Measurements from ENCODE around the gene NOVA1.

The NOVA1 gene

GRCh38 chr14:26577711-26578110 lies 20.1 kb downstream of the NOVA1 start:
- H3K27ac ChIP-seq (ENCODE audit: low read length): no peak overlapping the region
- H3K4me1 ChIP-seq (ENCODE audit: insufficient read depth, low read length): no peaks in the 10 kb centered on the region
- H3K27me3 ChIP-seq (ENCODE audit: insufficient read depth, low read length): no peaks in the 10 kb centered on the region
- H3K9me3 ChIP-seq (ENCODE audit: insufficient read depth, low read depth, low read length): no peaks in the 10 kb centered on the region
- no peaks in the 10 kb centered on the region for H3K36me3 ChIP-seq (ENCODE audit: insufficient read depth, low read depth, low read length)
- H3K9ac ChIP-seq (ENCODE audit: low read depth, low read length): no peak overlapping the region
- H3K4me3 ChIP-seq (ENCODE audit: low read length): no peak overlapping the region

GRCh38 chr14:26554069-26554772 lies 43.6 kb downstream of the NOVA1 start:
- Histone ChIP-seq H3K4me1 (ENCODE audit: insufficient read depth, low read length) (peaks cover 8% of the 10 kb centered on the region; the same call in 1 of the 2 replicates), H3K9ac (ENCODE audit: low read depth, low read length) (no peak overlapping the region), H3K27me3 (ENCODE audit: insufficient read depth, low read length) (no peaks in the 10 kb centered on the region), H3K36me3 (ENCODE audit: insufficient read depth, low read depth, low read length) (no peaks in the 10 kb centered on the region), H3K9me3 (ENCODE audit: insufficient read depth, low read depth, low read length) (no peaks in the 10 kb centered on the region), H3K4me3 (ENCODE audit: low read length) (no peak overlapping the region), H3K27ac (ENCODE audit: low read length) (no peak overlapping the region)

GRCh38 chr14:26549571-26549970 lies 48.3 kb downstream of the NOVA1 start:
- H3K27ac ChIP-seq (ENCODE audit: low read length): no peak overlapping the region
- no peaks in the 10 kb centered on the region for H3K36me3 ChIP-seq (ENCODE audit: insufficient read depth, low read depth, low read length)
- no peaks in the 10 kb centered on the region for H3K9me3 ChIP-seq (ENCODE audit: insufficient read depth, low read depth, low read length)
- H3K9ac ChIP-seq (ENCODE audit: low read depth, low read length): no peak overlapping the region
- no peaks in the 10 kb centered on the region for H3K27me3 ChIP-seq (ENCODE audit: insufficient read depth, low read length)
- H3K4me3 ChIP-seq (ENCODE audit: low read length): no peak overlapping the region
- peaks cover 4% of the 10 kb centered on the region; the same call in 1 of the 2 replicates for H3K4me1 ChIP-seq (ENCODE audit: insufficient read depth, low read length)

- H3K4me3 ChIP-seq (ENCODE audit: low read length): no peak overlapping the region
- H3K4me1 ChIP-seq (ENCODE audit: insufficient read depth, low read length): no peaks in the 10 kb centered on the region; the same call in 1 of the 2 replicates
- no peak overlapping the region for H3K27ac ChIP-seq (ENCODE audit: low read length)
- H3K9ac ChIP-seq (ENCODE audit: low read depth, low read length): no peak overlapping the region
- H3K9me3 ChIP-seq (ENCODE audit: insufficient read depth, low read depth, low read length): no peaks in the 10 kb centered on the region
- no peaks in the 10 kb centered on the region for H3K27me3 ChIP-seq (ENCODE audit: insufficient read depth, low read length)
- H3K36me3 ChIP-seq (ENCODE audit: insufficient read depth, low read depth, low read length): no peaks in the 10 kb centered on the region
Measured at GRCh38 chr14:26548406-26548805, 49.4 kb downstream of the NOVA1 start.

- Histone ChIP-seq H3K9ac (ENCODE audit: low read depth, low read length) (no peak overlapping the region), H3K4me1 (ENCODE audit: insufficient read depth, low read length) (0 out of 2 replicates have a peak, but pooled peaks cover 4% of the 10 kb centered on the region), H3K27me3 (ENCODE audit: insufficient read depth, low read length) (no peaks in the 10 kb centered on the region), H3K9me3 (ENCODE audit: insufficient read depth, low read depth, low read length) (peaks cover 11% of the 10 kb centered on the region; the same call in 1 of the 2 replicates), H3K27ac (ENCODE audit: low read length) (no peak overlapping the region), H3K36me3 (ENCODE audit: insufficient read depth, low read depth, low read length) (no peaks in the 10 kb centered on the region; the same call in 1 of the 2 replicates), H3K4me3 (ENCODE audit: low read length) (no peak overlapping the region)
Measured at GRCh38 chr14:26538176-26538575, 59.7 kb downstream of the NOVA1 start.

GRCh38 chr14:26531894-26532293 lies 65.9 kb downstream of the NOVA1 start:
- Histone ChIP-seq H3K4me1 (ENCODE audit: insufficient read depth, low read length) (0 out of 2 replicates have a peak, but pooled peaks cover 4% of the 10 kb centered on the region), H3K36me3 (ENCODE audit: insufficient read depth, low read depth, low read length) (no peaks in the 10 kb centered on the region), H3K9ac (ENCODE audit: low read depth, low read length) (no peak overlapping the region), H3K27ac (ENCODE audit: low read length) (no peak overlapping the region), H3K9me3 (ENCODE audit: insufficient read depth, low read depth, low read length) (no peaks in the 10 kb centered on the region), H3K27me3 (ENCODE audit: insufficient read depth, low read length) (no peaks in the 10 kb centered on the region), H3K4me3 (ENCODE audit: low read length) (no peak overlapping the region)

- Histone ChIP-seq H3K27ac (ENCODE audit: low read length) (no peak overlapping the region), H3K27me3 (ENCODE audit: insufficient read depth, low read length) (no peaks in the 10 kb centered on the region), H3K9ac (ENCODE audit: low read depth, low read length) (no peak overlapping the region), H3K4me3 (ENCODE audit: low read length) (no peak overlapping the region), H3K9me3 (ENCODE audit: insufficient read depth, low read depth, low read length) (no peaks in the 10 kb centered on the region), H3K36me3 (ENCODE audit: insufficient read depth, low read depth, low read length) (no peaks in the 10 kb centered on the region), H3K4me1 (ENCODE audit: insufficient read depth, low read length) (0 out of 2 replicates have a peak, but pooled peaks cover 4% of the 10 kb centered on the region)
Measured at GRCh38 chr14:26528415-26529182, 69.2 kb downstream of the NOVA1 start.

GRCh38 chr14:26527095-26527494 lies 70.7 kb downstream of the NOVA1 start:
- no peak overlapping the region for H3K27ac ChIP-seq (ENCODE audit: low read length)
- H3K9ac ChIP-seq (ENCODE audit: low read depth, low read length): no peak overlapping the region
- no peak overlapping the region for H3K4me3 ChIP-seq (ENCODE audit: low read length)
- no peaks in the 10 kb centered on the region for H3K36me3 ChIP-seq (ENCODE audit: insufficient read depth, low read depth, low read length)
- no peaks in the 10 kb centered on the region; the same call in 1 of the 2 replicates for H3K4me1 ChIP-seq (ENCODE audit: insufficient read depth, low read length)
- no peaks in the 10 kb centered on the region for H3K9me3 ChIP-seq (ENCODE audit: insufficient read depth, low read depth, low read length)
- H3K27me3 ChIP-seq (ENCODE audit: insufficient read depth, low read length): no peaks in the 10 kb centered on the region

- no peaks in the 10 kb centered on the region; the same call in 1 of the 2 replicates for H3K4me1 ChIP-seq (ENCODE audit: insufficient read depth, low read length)
- no peak overlapping the region for H3K27ac ChIP-seq (ENCODE audit: low read length)
- H3K4me3 ChIP-seq (ENCODE audit: low read length): no peak overlapping the region
- no peaks in the 10 kb centered on the region for H3K9me3 ChIP-seq (ENCODE audit: insufficient read depth, low read depth, low read length)
- no peaks in the 10 kb centered on the region for H3K36me3 ChIP-seq (ENCODE audit: insufficient read depth, low read depth, low read length)
- H3K27me3 ChIP-seq (ENCODE audit: insufficient read depth, low read length): no peaks in the 10 kb centered on the region
- H3K9ac ChIP-seq (ENCODE audit: low read depth, low read length): no peak overlapping the region
Measured at GRCh38 chr14:26526137-26526536, 71.7 kb downstream of the NOVA1 start.

- Histone ChIP-seq H3K9me3 (ENCODE audit: insufficient read depth, low read depth, low read length) (no peaks in the 10 kb centered on the region), H3K4me1 (ENCODE audit: insufficient read depth, low read length) (peaks cover 1% of the 10 kb centered on the region; the same call in 1 of the 2 replicates), H3K27ac (ENCODE audit: low read length) (no peak overlapping the region), H3K27me3 (ENCODE audit: insufficient read depth, low read length) (no peaks in the 10 kb centered on the region), H3K9ac (ENCODE audit: low read depth, low read length) (no peak overlapping the region), H3K4me3 (ENCODE audit: low read length) (no peak overlapping the region), H3K36me3 (ENCODE audit: insufficient read depth, low read depth, low read length) (no peaks in the 10 kb centered on the region)
Measured at GRCh38 chr14:26525085-26525484, 72.7 kb downstream of the NOVA1 start.

GRCh38 chr14:26522967-26523366 lies 74.9 kb downstream of the NOVA1 start:
- H3K27ac ChIP-seq (ENCODE audit: low read length): no peak overlapping the region
- peaks cover 9% of the 10 kb centered on the region; the same call in 1 of the 2 replicates for H3K4me1 ChIP-seq (ENCODE audit: insufficient read depth, low read length)
- no peaks in the 10 kb centered on the region for H3K36me3 ChIP-seq (ENCODE audit: insufficient read depth, low read depth, low read length)
- no peaks in the 10 kb centered on the region for H3K27me3 ChIP-seq (ENCODE audit: insufficient read depth, low read length)
- H3K4me3 ChIP-seq (ENCODE audit: low read length): no peak overlapping the region
- no peak overlapping the region for H3K9ac ChIP-seq (ENCODE audit: low read depth, low read length)
- no peaks in the 10 kb centered on the region for H3K9me3 ChIP-seq (ENCODE audit: insufficient read depth, low read depth, low read length)

- Histone ChIP-seq H3K27ac (ENCODE audit: low read length) (no peak overlapping the region), H3K9me3 (ENCODE audit: insufficient read depth, low read depth, low read length) (no peaks in the 10 kb centered on the region), H3K27me3 (ENCODE audit: insufficient read depth, low read length) (no peaks in the 10 kb centered on the region), H3K4me1 (ENCODE audit: insufficient read depth, low read length) (peaks cover 9% of the 10 kb centered on the region; the same call in 1 of the 2 replicates), H3K36me3 (ENCODE audit: insufficient read depth, low read depth, low read length) (no peaks in the 10 kb centered on the region), H3K4me3 (ENCODE audit: low read length) (no peak overlapping the region), H3K9ac (ENCODE audit: low read depth, low read length) (no peak overlapping the region)
Measured at GRCh38 chr14:26517771-26518170, 80.1 kb downstream of the NOVA1 start.

Measured in iPS-20b (cell line).